Ovary (tissue), 9 donors: Measurements from ENCODE around the gene PLEKHG4B. TPM values are rescaled to one million over a fixed set of nuclear protein-coding genes. Genes with fewer than 3 reads are reported as not detected.

ENCODE experiments used
- DNase-seq, 5 donors: peaks; one replicate each; pipeline ENCODE4 v3.0.0-alpha.2; 2019 to 2020
- H3K27ac ChIP-seq, 2 donors: fragments of 200-600 bp; one replicate each; pipeline versions ENCODE4 v1.5.1 to v1.8.0; 2019 to 2022
- H3K27me3 ChIP-seq: fragments of 200-600 bp; one replicate; pipeline ENCODE4 v1.8.0; 2022
- H3K36me3 ChIP-seq: fragments of 200-600 bp; sonication (generic); one replicate; pipeline ENCODE4 v1.5.1; 2019
- H3K4me1 ChIP-seq: one replicate; pipeline ENCODE4 v1.8.1; 2013; ENCODE audit warnings: mild to moderate bottlenecking, moderate library complexity; ENCODE audit not compliant: insufficient read depth
- H3K4me3 ChIP-seq: fragments of 200-600 bp; sonication (generic); one replicate; pipeline ENCODE4 v1.5.1; 2017
- H3K9me3 ChIP-seq, 2 donors: fragments of 200-600 bp in 1 of 2; sonication (generic) in 1 of 2; one replicate each; pipeline versions ENCODE4 v1.5.1 to v1.8.1; 2013 to 2019; ENCODE audit warnings: mild to moderate bottlenecking in 1 of 2, moderate library complexity in 1 of 2
- EP300 ChIP-seq: sonication (generic); formaldehyde crosslinking; IDR thresholded peaks from one replicate; pipeline ENCODE4 v1.6.1; 2017; ENCODE audit warnings: antibody characterized with exemption
- POLR2A ChIP-seq: fragments of 450-650 bp; IDR thresholded peaks from one replicate; pipeline ENCODE4 v1.6.1; 2017; ENCODE audit warnings: antibody characterized with exemption, mild to moderate bottlenecking, moderate library complexity
- WGBS, 3 donors: extraction: QIAGEN DNeasy Blood & Tissue Kit in 1 of 3; methylation state at CpG; one replicate each; pipeline versions ENCODE4 v1.1.5 to v1.1.7; 2013 to 2017; 5-methylcytosine and 5-hydroxymethylcytosine counted together
- intact Hi-C, 4 donors: fragments of 100-400 bp; cut with DNase I; formaldehyde crosslinking; loops; one replicate each; pipeline versions ENCODE4 v1.11.0 to v1.15.1; 2022 to 2023
- polyA plus RNA-seq, 2 donors: library from polyadenylated mRNA; stranded (reverse); fragments of 200-250 nt in 1 of 2; fragments of 350-450 nt in 1 of 2; fragmentation: Illumina TruSeq in 1 of 2; extraction: RNeasy Lipid Tissue Mini Kit (QIAGEN cat#74804) in 1 of 2; gene quantifications; one replicate each; pipeline ENCODE4 v1.2.3, GENCODE V29; 2013 to 2014
- total RNA-seq, 7 donors: library from RNA; depleted of rRNA in 2 of 7; stranded (reverse); fragments of >200 nt in 2 of 7; fragmentation: NEBNext Ultra II Directional in 3 of 7; extraction: Animal tissue kit (Norgen Biotek cat#: 25700) in 3 of 7; gene quantifications; one replicate each; pipeline versions ENCODE4 v1.1.0 to v1.2.4, GENCODE V29; 2016 to 2023
- TF ChIP-seq, protein P1 (sequence below), 3 donors: fragments of 450-650 bp in 2 of 3; fragments of 200-600 bp in 1 of 3; IDR thresholded peaks; one replicate each; pipeline versions ENCODE4 v1.5.1 to v1.8.0; 2016 to 2022; ENCODE audit warnings: antibody characterized with exemption in 3 of 3, mild to moderate bottlenecking in 1 of 3
- donor health status: DM: no; HTN: no; CAD: no; lungs with moderate emphysema.
- donor health status: DM: no; HTN: no; CAD: no.
- donor health status: Bipolar disorder and iron deficiency.
- donor health status: DM: yes; HTN: yes; CAD: no.
- donor health status: DM: no; HTN: no; CAD: no.
- donor health status: DM: yes; HTN: yes; CAD: no.

PLEKHG4B gene
- total and polyA plus RNA-seq, 9 donors = 0.47 to 4.0 (median 1.8) TPM

DNA sequence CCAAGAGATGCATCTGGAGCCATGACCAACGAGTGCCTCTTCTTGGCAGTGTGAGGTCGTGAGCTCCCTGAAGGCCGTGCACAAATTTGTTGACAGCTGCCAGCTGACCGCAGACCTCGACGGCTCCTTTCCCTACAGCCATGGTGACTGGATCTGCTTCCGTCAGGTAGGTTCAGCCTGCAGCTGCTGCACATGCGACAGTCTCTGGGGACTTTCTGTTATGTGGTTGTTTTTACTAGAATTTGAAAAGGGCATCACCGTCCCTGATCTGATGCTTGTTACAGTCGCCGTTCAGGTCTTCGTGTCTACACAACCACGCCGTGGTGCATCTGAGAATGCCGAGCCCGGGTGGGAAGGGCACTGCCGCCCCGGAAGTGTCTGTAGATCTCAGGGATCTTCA lies 62.9 kb downstream of the PLEKHG4B start:
- intact Hi-C loops = no loop called here
- 91 to 94% (median 92%) methylated on average over 18 of the region's 18 CpGs for WGBS, 3 donors
- Histone ChIP-seq H3K4me3 (no peak overlapping the region), H3K4me1 (peaks cover 2% of the 10 kb centered on the region), H3K27me3 (no peaks in the 10 kb centered on the region), H3K9me3 (no peaks in the 10 kb centered on the region), H3K36me3 (no peaks in the 10 kb centered on the region), H3K27ac (no peak overlapping the region)
- TF ChIP-seq, protein P1, sequence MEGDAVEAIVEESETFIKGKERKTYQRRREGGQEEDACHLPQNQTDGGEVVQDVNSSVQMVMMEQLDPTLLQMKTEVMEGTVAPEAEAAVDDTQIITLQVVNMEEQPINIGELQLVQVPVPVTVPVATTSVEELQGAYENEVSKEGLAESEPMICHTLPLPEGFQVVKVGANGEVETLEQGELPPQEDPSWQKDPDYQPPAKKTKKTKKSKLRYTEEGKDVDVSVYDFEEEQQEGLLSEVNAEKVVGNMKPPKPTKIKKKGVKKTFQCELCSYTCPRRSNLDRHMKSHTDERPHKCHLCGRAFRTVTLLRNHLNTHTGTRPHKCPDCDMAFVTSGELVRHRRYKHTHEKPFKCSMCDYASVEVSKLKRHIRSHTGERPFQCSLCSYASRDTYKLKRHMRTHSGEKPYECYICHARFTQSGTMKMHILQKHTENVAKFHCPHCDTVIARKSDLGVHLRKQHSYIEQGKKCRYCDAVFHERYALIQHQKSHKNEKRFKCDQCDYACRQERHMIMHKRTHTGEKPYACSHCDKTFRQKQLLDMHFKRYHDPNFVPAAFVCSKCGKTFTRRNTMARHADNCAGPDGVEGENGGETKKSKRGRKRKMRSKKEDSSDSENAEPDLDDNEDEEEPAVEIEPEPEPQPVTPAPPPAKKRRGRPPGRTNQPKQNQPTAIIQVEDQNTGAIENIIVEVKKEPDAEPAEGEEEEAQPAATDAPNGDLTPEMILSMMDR (IDR thresholded peaks at IDR 0.05) = no peak
- TF ChIP-seq EP300 = no peak
- TF ChIP-seq POLR2A = no peak
- DNase-seq = no peak

DNA sequence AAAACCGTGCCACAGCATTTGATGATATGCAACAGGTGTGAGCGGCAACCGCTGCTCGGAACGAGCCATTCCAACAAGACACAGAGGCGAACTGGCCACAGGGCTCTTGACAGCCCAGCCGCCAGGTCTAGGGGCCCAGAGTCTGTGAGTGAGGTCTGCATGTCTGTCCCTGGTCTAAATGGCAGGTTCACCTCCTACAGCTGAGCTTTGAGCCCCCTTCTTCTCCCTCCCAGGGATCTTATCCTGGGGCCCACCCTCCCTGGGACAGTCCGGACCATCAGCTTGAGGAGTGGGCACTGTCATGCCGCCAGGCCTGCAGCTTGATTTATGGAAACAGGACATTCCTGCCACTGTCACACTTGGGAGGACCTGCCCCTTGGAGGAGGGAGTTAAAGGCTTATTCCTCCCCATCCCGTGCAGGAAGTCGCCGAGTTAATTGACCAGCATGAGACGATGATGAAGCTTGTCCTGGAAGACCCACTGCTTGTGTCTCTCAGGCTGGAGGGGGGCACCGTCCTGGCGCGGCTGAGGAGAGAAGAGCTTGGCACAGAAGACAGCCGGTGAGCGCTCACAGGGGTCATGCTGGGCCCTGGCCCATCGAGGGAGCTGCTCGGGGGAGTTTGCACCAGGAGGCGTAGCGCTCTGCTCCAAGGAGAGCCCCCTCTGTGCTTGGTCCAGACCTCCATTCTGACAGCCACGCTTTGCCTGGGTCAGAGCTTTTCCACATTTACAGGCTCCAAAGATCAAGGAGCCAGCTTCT lies 63.9 kb downstream of the PLEKHG4B start:
- no peaks in the 10 kb centered on the region for H3K36me3 ChIP-seq
- no peak for DNase-seq
- H3K4me3 ChIP-seq = no peak overlapping the region
- no peak overlapping the region for H3K27ac ChIP-seq
- no peaks in the 10 kb centered on the region for H3K27me3 ChIP-seq
- H3K9me3 ChIP-seq = no peaks in the 10 kb centered on the region
- TF ChIP-seq POLR2A = no peak
- no peak for TF ChIP-seq EP300
- intact Hi-C loops = no loop called here
- WGBS, 3 donors = 89 to 90% (median 89%) methylated on average over 23 of the region's 23 CpGs
- H3K4me1 ChIP-seq = peaks cover 2% of the 10 kb centered on the region

DNA sequence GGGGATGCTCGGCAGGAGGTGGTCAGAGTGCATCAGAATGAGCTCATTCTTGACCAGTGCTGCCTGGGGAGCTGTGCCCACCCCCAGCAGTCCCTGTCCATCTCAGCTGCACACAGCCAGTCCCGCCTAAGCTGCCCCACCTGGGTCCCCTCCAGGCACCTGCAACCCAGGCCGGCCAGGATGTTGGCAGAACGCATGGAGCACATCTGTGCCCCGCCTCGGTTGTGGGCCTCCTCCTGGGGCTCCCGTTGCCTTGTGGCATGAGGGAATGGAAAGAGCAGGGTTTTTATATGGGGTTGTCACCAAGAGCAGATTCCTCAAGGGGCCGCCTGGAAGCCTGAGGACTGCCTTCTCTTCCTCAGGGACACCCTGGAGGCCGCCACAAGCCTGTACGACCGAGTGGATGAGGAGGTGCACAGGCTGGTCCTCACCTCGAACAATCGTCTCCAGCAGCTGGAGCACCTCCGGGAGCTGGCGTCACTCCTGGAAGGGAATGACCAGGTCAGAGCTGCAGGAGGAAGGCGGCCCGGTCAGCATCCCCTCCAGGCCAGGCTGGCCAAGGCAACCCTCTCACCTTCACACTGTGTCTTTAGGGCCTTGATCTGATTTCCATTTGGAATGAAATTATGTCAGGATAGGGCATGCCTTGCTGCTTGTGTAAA lies 64.6 kb downstream of the PLEKHG4B start:
- Histone ChIP-seq H3K4me3 (no peak overlapping the region), H3K27me3 (no peaks in the 10 kb centered on the region), H3K36me3 (no peaks in the 10 kb centered on the region), H3K9me3 (no peaks in the 10 kb centered on the region), H3K27ac (no peak overlapping the region), H3K4me1 (peaks cover 2% of the 10 kb centered on the region)
- no peak for TF ChIP-seq POLR2A
- no peak for TF ChIP-seq EP300
- TF ChIP-seq, protein P1 (IDR thresholded peaks at IDR 0.05) = no peak
- intact Hi-C loops = no loop called here
- no peak for DNase-seq
- 83 to 84% (median 84%) methylated on average over 17 of the region's 17 CpGs for WGBS, 3 donors

DNA sequence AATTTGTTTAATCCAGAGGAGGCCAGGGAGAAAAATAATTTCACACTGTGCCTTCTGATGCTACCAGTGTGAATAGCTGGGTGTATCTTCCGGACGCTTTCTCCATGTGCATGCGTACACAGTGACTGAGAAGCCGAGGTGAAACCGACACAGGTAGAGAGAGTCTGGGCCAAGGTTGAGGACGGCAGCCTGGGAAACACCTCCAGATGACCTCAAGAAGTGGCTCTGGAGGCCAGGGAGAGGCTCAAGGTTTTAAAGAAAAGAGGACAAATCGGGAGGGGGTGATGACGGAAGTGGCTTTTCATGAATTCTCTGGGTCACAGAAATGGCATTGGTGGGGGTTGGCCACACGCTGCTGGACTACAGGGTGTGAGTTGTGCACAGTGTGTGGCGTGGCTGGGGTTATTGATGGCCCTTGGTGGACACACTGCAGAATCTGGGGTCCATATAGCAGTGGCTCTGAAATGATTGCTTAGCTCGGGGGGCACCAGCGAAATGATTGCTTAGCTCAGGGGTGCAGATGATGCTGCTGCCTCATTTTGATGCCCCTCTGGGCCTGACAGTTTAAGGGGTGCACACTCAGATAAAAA lies 65.3 kb downstream of the PLEKHG4B start:
- Histone ChIP-seq H3K9me3 (no peaks in the 10 kb centered on the region), H3K27ac (no peak overlapping the region), H3K27me3 (no peaks in the 10 kb centered on the region), H3K4me1 (peaks cover 2% of the 10 kb centered on the region), H3K4me3 (no peak overlapping the region), H3K36me3 (no peaks in the 10 kb centered on the region)
- intact Hi-C loops = no loop called here
- WGBS, 3 donors = 91 to 94% (median 92%) methylated on average over 12 of the region's 12 CpGs
- TF ChIP-seq, protein P1 (IDR thresholded peaks at IDR 0.05) = no peak
- no peak for TF ChIP-seq EP300
- TF ChIP-seq POLR2A = no peak
- peak in 1 of 5 donors; percentile 3 for DNase-seq
